Neuronal stem cell (in vitro differentiated cells): ENCODE measurements around the gene MED12L.

Experiments
- DNase-seq: peaks from one replicate; pipeline ENCODE4 v3.0.0-alpha.2; 2013; ENCODE audit warnings: low spot score
- H2AFZ ChIP-seq: one replicate; pipeline ENCODE4 v1.6.1; 2013; ENCODE audit warnings: mild to moderate bottlenecking, low read length, inconsistent platforms
- H2AK5ac ChIP-seq: 2 replicates; pipeline ENCODE4 v1.6.1; 2013; ENCODE audit warnings: low read depth, mild to moderate bottlenecking, inconsistent platforms, low read length, moderate library complexity, mixed read lengths
- H2BK120ac ChIP-seq: 2 replicates; pipeline ENCODE4 v1.6.1; 2013; ENCODE audit warnings: low read depth, mild to moderate bottlenecking, inconsistent platforms, low read length, moderate library complexity, mixed read lengths
- H2BK12ac ChIP-seq: one replicate; pipeline ENCODE4 v1.6.1; 2013; ENCODE audit warnings: low read length, inconsistent platforms
- H2BK15ac ChIP-seq: 2 replicates; pipeline ENCODE4 v1.6.1; 2013; ENCODE audit warnings: mild to moderate bottlenecking, low read length, inconsistent platforms, mixed read lengths
- H2BK5ac ChIP-seq: one replicate; pipeline ENCODE4 v1.6.1; 2013; ENCODE audit warnings: inconsistent platforms, mild to moderate bottlenecking, low read length, moderate library complexity
- H3K14ac ChIP-seq: one replicate; pipeline ENCODE4 v1.6.1; 2013; ENCODE audit warnings: low read length, inconsistent platforms
- H3K18ac ChIP-seq: 2 replicates; pipeline ENCODE4 v1.6.1; 2013; ENCODE audit warnings: low read length, inconsistent platforms
- H3K23ac ChIP-seq: 2 replicates; pipeline ENCODE4 v1.6.1; 2013; ENCODE audit warnings: low read depth, mild to moderate bottlenecking, mixed read lengths, low read length, inconsistent platforms; ENCODE audit not compliant: poor library complexity
- H3K27ac ChIP-seq: replicated peaks from 3 replicates; pipeline ENCODE4 v1.5.1; 2013; ENCODE audit warnings: low read length, inconsistent platforms
- H3K27me3 ChIP-seq, 3 experiments: 2 replicates each; pipeline ENCODE4 v1.6.1; 2013; ENCODE audit warnings: low read length in 3 of 3, mild to moderate bottlenecking in 2 of 3, inconsistent platforms in 1 of 3, low read depth in 1 of 3, mixed read lengths in 1 of 3, moderate library complexity in 1 of 3; ENCODE audit not compliant: control insufficient read depth in 3 of 3, insufficient read depth in 3 of 3
- H3K36me3 ChIP-seq, 2 donors: replicated peaks in 1 of 2; 2 replicates each; pipeline ENCODE4 v1.6.1; 2013; ENCODE audit warnings: low read length in 2 of 2; ENCODE audit not compliant: control insufficient read depth in 2 of 2, insufficient read depth in 2 of 2
- H3K4ac ChIP-seq: 2 replicates; pipeline ENCODE4 v1.6.1; 2013; ENCODE audit warnings: inconsistent platforms, mild to moderate bottlenecking, low read length, moderate library complexity
- H3K4me1 ChIP-seq, 2 donors: 1 replicate in 1 of 2; 2 replicates in 1 of 2; pipeline ENCODE4 v1.6.1; 2013; ENCODE audit warnings: low read length in 2 of 2, low read depth in 1 of 2; ENCODE audit not compliant: control insufficient read depth in 2 of 2, insufficient read depth in 1 of 2
- H3K4me2 ChIP-seq: one replicate; pipeline ENCODE4 v1.6.1; 2013; ENCODE audit warnings: mild to moderate bottlenecking, low read length, inconsistent platforms; ENCODE audit not compliant: insufficient read depth, poor library complexity, severe bottlenecking
- H3K4me3 ChIP-seq, 2 donors: 2 replicates each; pipeline ENCODE4 v1.5.1; 2013; ENCODE audit warnings: low read length in 2 of 2, mild to moderate bottlenecking in 2 of 2, inconsistent platforms in 1 of 2, moderate library complexity in 1 of 2
- H3K79me1 ChIP-seq: one replicate; pipeline ENCODE4 v1.6.1; 2013; ENCODE audit warnings: low read depth, mild to moderate bottlenecking, inconsistent platforms, low read length, moderate library complexity
- H3K9ac ChIP-seq: one replicate; pipeline ENCODE4 v1.6.1; 2013; ENCODE audit warnings: mild to moderate bottlenecking, low read depth, low read length, inconsistent platforms; ENCODE audit not compliant: poor library complexity
- H3K9me3 ChIP-seq, 2 donors: replicated peaks in 1 of 2; 2 replicates each; pipeline versions ENCODE3 to v1.6.1; 2013; ENCODE audit warnings: low read length in 2 of 2, mild to moderate bottlenecking in 2 of 2, inconsistent platforms in 1 of 2, low read depth in 1 of 2, mixed read lengths in 1 of 2, moderate library complexity in 1 of 2; ENCODE audit not compliant: control insufficient read depth in 2 of 2, insufficient read depth in 1 of 2
- H4K8ac ChIP-seq: one replicate; pipeline ENCODE4 v1.6.1; 2013; ENCODE audit warnings: low read depth, mild to moderate bottlenecking, inconsistent platforms, low read length, moderate library complexity
- H4K91ac ChIP-seq: one replicate; pipeline ENCODE4 v1.6.1; 2013; ENCODE audit warnings: low read length, low read depth, mild to moderate bottlenecking, inconsistent platforms; ENCODE audit not compliant: poor library complexity
- WGBS, 2 donors: extraction: QIAGEN DNeasy Blood & Tissue Kit; methylation state at CpG; one replicate each; pipeline ENCODE4 v1.1.7; 2013; ENCODE audit warnings: missing lambda C conversion rate in 2 of 2, mixed read lengths in 1 of 2; ENCODE audit not compliant: insufficient read length in 2 of 2, insufficient replicate concordance in 1 of 2; ENCODE audit errors: extremely low coverage in 2 of 2; 5-methylcytosine and 5-hydroxymethylcytosine counted together

Gene MED12L

DNA sequence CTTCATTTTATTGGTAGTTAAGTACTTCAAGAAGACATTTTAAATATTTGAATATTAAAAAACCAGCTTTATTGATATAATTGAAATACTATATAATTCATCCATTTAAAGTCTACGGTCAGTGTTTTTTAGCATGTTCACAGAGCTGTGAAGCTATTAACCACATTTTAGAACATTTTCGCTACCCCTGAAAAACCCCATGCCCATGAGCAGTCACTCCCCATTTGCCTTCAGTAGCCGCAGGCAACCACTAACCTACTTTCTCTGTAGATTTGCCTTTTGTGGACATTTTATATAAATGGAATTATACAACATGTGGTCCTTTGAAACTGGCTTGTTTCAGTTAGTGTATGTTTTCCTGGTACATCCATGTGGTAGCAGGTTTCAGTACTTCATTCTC lies 61.8 kb downstream of the MED12L start:
- no peaks in the 10 kb centered on the region for H3K36me3 ChIP-seq
- no peak overlapping the region for H2AK5ac ChIP-seq
- H3K79me1 ChIP-seq = no peaks in the 10 kb centered on the region
- H3K4me1 ChIP-seq = peaks cover 0 to 3% of the 10 kb centered on the region in 2 donors
- no peak overlapping the region for H3K4me2 ChIP-seq
- no peak overlapping the region for H2AFZ ChIP-seq
- no peak overlapping the region for H4K91ac ChIP-seq
- no peak overlapping the region for H4K8ac ChIP-seq
- H2BK12ac ChIP-seq = no peak overlapping the region
- no peaks in the 10 kb centered on the region for H3K27me3 ChIP-seq
- H3K4ac ChIP-seq = no peak overlapping the region
- no peak overlapping the region for H3K9ac ChIP-seq
- no peak overlapping the region for H3K23ac ChIP-seq
- H3K14ac ChIP-seq = no peak overlapping the region
- no CpG with 5 or more reads among the region's 3 CpGs for WGBS, 2 donors
- no peak overlapping the region for H3K4me3 ChIP-seq
- DNase-seq = no peak
- no peak overlapping the region for H3K27ac ChIP-seq
- H2BK120ac ChIP-seq = no peak overlapping the region
- no peaks in the 10 kb centered on the region for H3K9me3 ChIP-seq
- H2BK15ac ChIP-seq = no peak overlapping the region
- no peak overlapping the region for H2BK5ac ChIP-seq
- H3K18ac ChIP-seq = no peak overlapping the region

DNA sequence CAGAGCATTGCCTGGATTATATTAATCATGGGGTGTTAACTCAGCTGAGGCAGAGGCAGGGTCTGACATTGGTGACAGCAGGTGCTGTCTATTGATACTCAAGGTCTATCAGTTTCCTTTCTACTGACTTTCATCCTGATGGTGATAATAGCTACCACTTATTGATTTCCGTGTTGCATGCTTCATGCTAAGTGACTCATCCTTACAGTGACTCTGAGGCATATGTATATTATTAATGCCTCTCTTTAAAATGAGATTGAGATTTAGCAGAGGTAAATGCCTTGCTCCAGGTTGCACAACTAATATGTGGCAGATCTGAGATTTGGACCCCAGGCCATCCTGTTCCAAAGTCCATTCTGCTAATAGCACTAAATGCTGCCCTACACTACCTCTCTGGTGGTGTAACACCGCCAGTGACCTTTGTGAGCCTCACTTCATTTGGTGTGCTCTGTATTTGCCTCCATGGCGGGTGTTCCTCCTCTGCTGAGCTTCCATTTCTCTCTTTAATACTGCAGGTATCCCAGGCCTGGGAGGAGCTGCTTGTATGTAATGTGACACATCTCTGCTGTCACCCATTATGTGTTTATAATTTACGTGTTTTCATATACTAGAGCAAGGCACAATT lies 67.1 kb downstream of the MED12L start:
- Histone ChIP-seq H3K4me3 (no peak overlapping the region), H4K91ac (no peak overlapping the region), H2AFZ (no peak overlapping the region)

DNA sequence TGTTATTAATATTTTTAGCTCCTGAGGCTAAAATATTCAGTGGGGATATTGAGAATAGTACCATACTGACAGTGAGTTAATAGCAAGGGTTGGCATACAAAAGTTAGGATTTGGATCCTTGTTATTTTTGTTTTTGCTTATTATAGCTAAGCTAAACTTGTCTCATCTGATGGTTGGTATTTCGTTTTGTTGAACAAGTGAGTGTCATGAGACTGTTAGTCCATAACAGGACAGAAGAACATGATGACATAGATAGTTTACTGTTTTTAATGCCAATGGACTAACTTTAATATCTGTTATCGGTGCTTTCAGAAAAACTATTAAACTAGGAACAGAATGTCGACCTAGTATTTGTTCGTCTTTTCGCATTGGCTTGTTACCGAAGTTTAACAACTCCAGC lies 69.1 kb downstream of the MED12L start:
- H3K18ac ChIP-seq = no peak overlapping the region
- H2BK15ac ChIP-seq = no peak overlapping the region
- H3K4me3 ChIP-seq = no peak overlapping the region
- no peak overlapping the region for H3K9ac ChIP-seq
- no peaks in the 10 kb centered on the region for H3K27me3 ChIP-seq
- H4K8ac ChIP-seq = no peak overlapping the region
- H3K4me1 ChIP-seq = peaks cover 0 to 8% of the 10 kb centered on the region in 2 donors
- H3K4ac ChIP-seq = no peak overlapping the region
- no peak overlapping the region for H3K14ac ChIP-seq
- peaks cover 2 to 9% of the 10 kb centered on the region in 2 donors for H3K36me3 ChIP-seq
- no peak overlapping the region for H4K91ac ChIP-seq
- no peak overlapping the region for H2AK5ac ChIP-seq
- H2BK120ac ChIP-seq = no peak overlapping the region
- H3K9me3 ChIP-seq = no peaks in the 10 kb centered on the region
- H3K79me1 ChIP-seq = no peaks in the 10 kb centered on the region
- H2BK12ac ChIP-seq = no peak overlapping the region
- no peak for DNase-seq
- H2AFZ ChIP-seq = no peak overlapping the region
- H3K4me2 ChIP-seq = no peak overlapping the region
- no peak overlapping the region for H3K27ac ChIP-seq
- no peak overlapping the region for H2BK5ac ChIP-seq
- no peak overlapping the region for H3K23ac ChIP-seq
- WGBS, 2 donors = no CpG with 5 or more reads among the region's 6 CpGs

More for the DNA sequence above, 67.1 kb downstream of the MED12L start:
- no peak overlapping the region for H3K14ac ChIP-seq
- H3K79me1 ChIP-seq = no peaks in the 10 kb centered on the region
- no peak overlapping the region for H3K4me2 ChIP-seq
- no peak overlapping the region for H2BK5ac ChIP-seq
- H3K36me3 ChIP-seq = no peaks in the 10 kb centered on the region
- no peak overlapping the region for H3K27ac ChIP-seq
- no peak for DNase-seq
- H3K27me3 ChIP-seq = no peaks in the 10 kb centered on the region
- no peak overlapping the region for H2BK120ac ChIP-seq
- peaks cover 0 to 8% of the 10 kb centered on the region in 2 donors for H3K4me1 ChIP-seq
- no peaks in the 10 kb centered on the region for H3K9me3 ChIP-seq
- no peak overlapping the region for H3K4ac ChIP-seq
- H2BK12ac ChIP-seq = no peak overlapping the region
- no peak overlapping the region for H4K8ac ChIP-seq
- H2BK15ac ChIP-seq = no peak overlapping the region
- H3K23ac ChIP-seq = no peak overlapping the region
- H3K9ac ChIP-seq = no peak overlapping the region
- H3K18ac ChIP-seq = no peak overlapping the region
- H2AK5ac ChIP-seq = no peak overlapping the region
- WGBS, 2 donors = no CpG with 5 or more reads among the region's 4 CpGs

DNA sequence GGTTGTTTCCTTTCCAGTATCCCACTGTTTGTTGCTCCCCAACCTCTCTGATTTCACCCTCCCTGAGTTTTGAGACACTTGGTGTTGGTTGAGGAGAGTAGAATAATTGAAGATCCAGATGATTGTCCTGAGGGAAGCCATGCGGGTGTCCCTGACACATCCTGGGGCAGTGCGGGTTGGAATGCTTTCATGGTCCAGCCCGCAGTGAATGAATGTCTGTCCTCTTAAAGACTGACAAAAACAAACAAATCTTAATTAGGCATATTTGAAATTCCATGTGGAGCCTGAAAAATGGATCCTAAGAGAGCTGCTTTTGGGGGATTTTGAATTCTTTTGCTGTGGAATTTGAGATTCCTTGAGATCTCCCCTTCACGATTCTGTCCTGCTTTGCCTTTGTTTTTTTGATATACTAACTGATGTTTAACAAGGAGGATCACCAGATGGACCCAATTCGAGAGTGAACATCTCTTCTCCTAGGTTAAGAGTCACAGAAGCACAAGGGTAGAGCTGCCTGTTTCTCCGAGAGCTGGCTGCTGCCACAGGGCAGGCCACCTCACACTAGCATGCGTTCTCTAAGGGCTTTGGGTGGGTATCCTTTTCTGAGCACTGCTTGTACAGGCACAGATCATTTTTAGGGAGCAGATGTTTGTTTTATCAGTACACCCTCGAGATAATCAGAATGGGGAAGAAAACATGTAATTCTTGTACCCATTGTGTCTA lies 70.1 kb downstream of the MED12L start:
- no peak overlapping the region for H4K91ac ChIP-seq
- peaks cover 4 to 13% of the 10 kb centered on the region in 2 donors for H3K36me3 ChIP-seq
- H3K79me1 ChIP-seq = no peaks in the 10 kb centered on the region
- no peak overlapping the region for H4K8ac ChIP-seq
- no peak overlapping the region for H2BK12ac ChIP-seq
- no peak overlapping the region for H3K4ac ChIP-seq
- H3K4me2 ChIP-seq = no peak overlapping the region
- H2BK5ac ChIP-seq = no peak overlapping the region
- no peak overlapping the region for H2AK5ac ChIP-seq
- H3K4me3 ChIP-seq = no peak overlapping the region
- H3K27ac ChIP-seq = peak overlapping the region; percentile 68
- H2AFZ ChIP-seq = no peak overlapping the region
- H2BK120ac ChIP-seq = no peak overlapping the region
- H3K27me3 ChIP-seq = no peaks in the 10 kb centered on the region
- no peak overlapping the region for H3K23ac ChIP-seq
- whole genome bisulfite sequencing, 2 donors = no CpG with 5 or more reads among the region's 8 CpGs
- no peak overlapping the region for H3K18ac ChIP-seq
- no peak overlapping the region for H3K14ac ChIP-seq
- DNase-seq = peak; percentile 43
- no peak overlapping the region for H2BK15ac ChIP-seq
- H3K9me3 ChIP-seq = no peaks in the 10 kb centered on the region
- peaks cover 0 to 8% of the 10 kb centered on the region in 2 donors for H3K4me1 ChIP-seq
- no peak overlapping the region for H3K9ac ChIP-seq
